Measurements from ENCODE around the gene GRID2.

The GRID2 gene

DNA sequence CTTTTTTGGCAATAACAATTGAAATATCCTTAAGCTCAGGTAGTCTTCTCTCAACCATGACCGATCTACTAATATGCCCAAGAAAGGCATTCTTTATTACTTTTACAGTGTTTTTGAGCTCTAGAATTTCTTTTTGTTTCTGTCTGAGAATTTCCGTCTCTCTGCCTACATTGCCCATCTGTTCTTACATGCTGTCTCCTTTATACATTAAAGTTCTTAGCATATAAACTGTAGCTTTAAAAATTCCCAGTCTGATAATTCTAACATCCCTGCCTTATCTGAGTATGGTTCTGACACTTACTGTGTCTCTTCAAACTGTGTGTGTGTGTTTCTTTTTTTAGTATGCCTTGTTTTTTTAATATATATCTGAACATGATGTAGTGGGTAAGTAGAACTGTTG, 658.1 kb downstream of the GRID2 start:
- Histone ChIP-seq H3K4me3 (ENCODE audit: low read depth, low read length) (no peak overlapping the region), H3K27me3 (ENCODE audit: insufficient read depth, low read depth, severe bottlenecking) (no peaks in the 10 kb centered on the region), H3K36me3 (no peaks in the 10 kb centered on the region), H3K9me3 (ENCODE audit: severe bottlenecking) (peaks cover 4% of the 10 kb centered on the region), H3K27ac (no peak overlapping the region)
- DNase-seq, result no peak
- TF ChIP-seq, protein P1, sequence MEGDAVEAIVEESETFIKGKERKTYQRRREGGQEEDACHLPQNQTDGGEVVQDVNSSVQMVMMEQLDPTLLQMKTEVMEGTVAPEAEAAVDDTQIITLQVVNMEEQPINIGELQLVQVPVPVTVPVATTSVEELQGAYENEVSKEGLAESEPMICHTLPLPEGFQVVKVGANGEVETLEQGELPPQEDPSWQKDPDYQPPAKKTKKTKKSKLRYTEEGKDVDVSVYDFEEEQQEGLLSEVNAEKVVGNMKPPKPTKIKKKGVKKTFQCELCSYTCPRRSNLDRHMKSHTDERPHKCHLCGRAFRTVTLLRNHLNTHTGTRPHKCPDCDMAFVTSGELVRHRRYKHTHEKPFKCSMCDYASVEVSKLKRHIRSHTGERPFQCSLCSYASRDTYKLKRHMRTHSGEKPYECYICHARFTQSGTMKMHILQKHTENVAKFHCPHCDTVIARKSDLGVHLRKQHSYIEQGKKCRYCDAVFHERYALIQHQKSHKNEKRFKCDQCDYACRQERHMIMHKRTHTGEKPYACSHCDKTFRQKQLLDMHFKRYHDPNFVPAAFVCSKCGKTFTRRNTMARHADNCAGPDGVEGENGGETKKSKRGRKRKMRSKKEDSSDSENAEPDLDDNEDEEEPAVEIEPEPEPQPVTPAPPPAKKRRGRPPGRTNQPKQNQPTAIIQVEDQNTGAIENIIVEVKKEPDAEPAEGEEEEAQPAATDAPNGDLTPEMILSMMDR (IDR thresholded peaks at IDR 0.05; ENCODE audit: low read depth, low read length), result no peak

DNA sequence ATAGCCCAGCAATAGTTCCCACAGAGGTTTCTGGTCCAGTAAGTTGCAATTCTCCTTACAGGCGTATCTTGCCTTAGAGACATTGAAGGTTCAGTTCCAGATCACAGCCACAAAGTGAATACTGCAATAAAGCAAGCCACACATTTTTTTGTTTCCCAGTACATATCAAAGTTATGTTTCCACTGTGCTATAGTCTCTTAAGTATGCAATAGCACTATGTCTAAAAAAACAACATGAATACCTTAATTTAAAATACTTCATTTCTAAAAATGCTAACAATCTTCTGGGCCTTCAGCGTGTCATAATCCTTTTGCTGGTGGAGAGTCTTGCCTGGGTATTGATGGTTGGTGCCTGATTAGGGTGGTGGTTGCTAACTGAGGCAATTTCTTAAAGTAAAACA, 659.1 kb downstream of the GRID2 start:
- H3K36me3 ChIP-seq, result no peaks in the 10 kb centered on the region
- TF ChIP-seq, protein P1 (IDR thresholded peaks at IDR 0.05; ENCODE audit: low read depth, low read length), result no peak
- no peak overlapping the region for H3K27ac ChIP-seq
- no peaks in the 10 kb centered on the region for H3K27me3 ChIP-seq (ENCODE audit: insufficient read depth, low read depth, severe bottlenecking)
- peaks cover 4% of the 10 kb centered on the region for H3K9me3 ChIP-seq (ENCODE audit: severe bottlenecking)
- H3K4me3 ChIP-seq (ENCODE audit: low read depth, low read length), result no peak overlapping the region
- no peak for DNase-seq

DNA sequence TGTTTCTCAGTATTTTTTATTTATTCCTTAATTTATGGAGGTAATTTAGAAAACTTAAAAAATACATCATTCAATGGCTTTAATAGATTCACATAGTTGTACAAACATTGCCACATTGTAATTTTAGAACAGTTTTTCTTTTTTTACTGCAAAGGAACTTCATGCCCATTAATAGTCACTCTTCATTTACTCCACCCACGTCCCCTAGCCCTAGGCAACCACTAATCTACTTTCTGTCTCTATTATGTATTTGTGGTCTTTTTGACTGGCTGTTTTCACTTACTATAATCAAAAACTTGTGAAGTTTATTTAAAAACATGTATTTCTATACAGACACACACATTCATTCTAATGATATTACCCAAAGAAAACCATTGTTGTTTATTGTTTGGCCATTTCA, 664.8 kb downstream of the GRID2 start:
- Histone ChIP-seq H3K27me3 (ENCODE audit: insufficient read depth, low read depth, severe bottlenecking) (no peaks in the 10 kb centered on the region), H3K36me3 (no peaks in the 10 kb centered on the region), H3K27ac (no peak overlapping the region), H3K4me3 (ENCODE audit: low read depth, low read length) (no peak overlapping the region), H3K9me3 (ENCODE audit: severe bottlenecking) (no peaks in the 10 kb centered on the region)
- no peak for DNase-seq
- TF ChIP-seq, protein P1 (IDR thresholded peaks at IDR 0.05; ENCODE audit: low read depth, low read length), result no peak

DNA sequence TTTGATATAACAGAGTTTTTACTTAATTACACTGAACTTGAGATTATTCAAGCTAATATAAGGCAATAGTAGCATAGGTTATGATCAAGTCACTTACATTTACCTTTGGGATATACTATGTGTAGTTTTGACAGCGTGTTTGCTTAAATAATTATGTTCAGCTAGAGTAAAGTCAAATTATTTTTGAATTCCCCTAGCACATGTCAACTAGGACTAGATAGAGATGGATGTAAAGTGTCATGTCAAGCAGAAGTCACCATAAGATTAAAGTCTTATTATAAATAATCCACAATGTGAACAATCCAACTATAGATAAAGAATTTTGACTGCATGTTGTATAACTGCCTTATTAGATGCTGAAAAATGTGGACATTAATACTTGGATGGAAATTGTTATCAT, 665.2 kb downstream of the GRID2 start:
- H3K27me3 ChIP-seq (ENCODE audit: insufficient read depth, low read depth, severe bottlenecking), result no peaks in the 10 kb centered on the region
- no peak overlapping the region for H3K4me3 ChIP-seq (ENCODE audit: low read depth, low read length)
- no peaks in the 10 kb centered on the region for H3K9me3 ChIP-seq (ENCODE audit: severe bottlenecking)
- no peaks in the 10 kb centered on the region for H3K36me3 ChIP-seq
- no peak for DNase-seq
- TF ChIP-seq, protein P1 (IDR thresholded peaks at IDR 0.05; ENCODE audit: low read depth, low read length), result no peak
- no peak overlapping the region for H3K27ac ChIP-seq

DNA sequence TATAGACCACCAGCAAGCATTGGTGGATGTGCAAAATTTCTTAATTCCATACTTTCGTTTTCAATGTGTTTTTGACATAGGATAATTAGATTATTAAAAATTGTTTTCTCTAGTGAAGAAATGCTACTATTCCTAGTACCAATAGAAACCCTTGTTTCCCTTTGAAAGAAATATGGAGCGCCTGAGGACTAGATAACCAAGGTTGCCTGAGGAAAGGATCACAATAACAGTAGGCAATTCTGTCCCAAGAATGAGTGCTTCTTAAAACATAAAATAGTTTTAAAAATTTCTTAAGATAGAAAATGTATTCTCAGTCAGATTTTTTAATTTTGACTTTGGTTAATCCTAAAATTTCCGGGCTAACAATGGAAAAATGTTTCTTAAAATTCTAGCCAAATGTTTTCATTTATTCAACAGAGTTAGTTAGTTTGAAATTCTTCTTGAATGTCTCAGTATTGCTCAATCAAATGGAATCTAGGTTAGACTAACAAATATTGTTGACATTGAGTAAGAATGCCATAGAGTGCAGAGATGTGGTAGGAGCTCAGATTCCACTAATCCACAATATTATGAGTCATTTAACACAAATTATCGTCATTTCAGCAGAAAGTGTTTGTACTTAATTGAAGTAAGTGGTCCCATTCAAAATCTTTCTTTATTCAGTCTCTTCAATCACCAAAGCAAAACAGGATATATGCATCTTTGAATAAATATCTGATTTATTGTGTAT, 666.0 kb downstream of the GRID2 start:
- no peaks in the 10 kb centered on the region for H3K9me3 ChIP-seq (ENCODE audit: severe bottlenecking)
- H3K4me3 ChIP-seq (ENCODE audit: low read depth, low read length), result no peak overlapping the region
- H3K36me3 ChIP-seq, result no peaks in the 10 kb centered on the region
- TF ChIP-seq, protein P1 (IDR thresholded peaks at IDR 0.05; ENCODE audit: low read depth, low read length), result no peak
- DNase-seq, result no peak
- no peaks in the 10 kb centered on the region for H3K27me3 ChIP-seq (ENCODE audit: insufficient read depth, low read depth, severe bottlenecking)
- H3K27ac ChIP-seq, result no peak overlapping the region

DNA sequence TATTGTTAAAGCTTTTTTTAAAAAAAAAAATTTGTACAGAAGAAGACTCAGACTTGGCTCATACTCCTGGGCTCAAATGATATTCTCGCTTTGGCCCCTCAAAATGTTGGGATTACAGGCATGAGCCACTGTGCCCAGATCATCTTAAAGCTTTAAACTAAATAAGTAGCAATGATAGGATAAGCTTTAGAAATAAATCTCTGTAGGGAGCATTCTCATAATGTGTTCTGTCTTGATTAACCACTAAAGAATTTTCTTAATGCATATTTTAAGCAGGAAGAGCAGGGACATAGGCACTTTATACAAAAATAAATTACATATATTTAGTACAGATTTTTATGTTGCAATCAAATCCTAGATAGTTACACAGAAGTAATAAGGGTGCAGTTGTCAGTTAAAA, 667.2 kb downstream of the GRID2 start:
- DNase-seq, result no peak
- H3K27me3 ChIP-seq (ENCODE audit: insufficient read depth, low read depth, severe bottlenecking), result no peaks in the 10 kb centered on the region
- H3K36me3 ChIP-seq, result no peaks in the 10 kb centered on the region
- H3K27ac ChIP-seq, result no peak overlapping the region
- H3K9me3 ChIP-seq (ENCODE audit: severe bottlenecking), result no peaks in the 10 kb centered on the region
- TF ChIP-seq, protein P1 (IDR thresholded peaks at IDR 0.05; ENCODE audit: low read depth, low read length), result no peak
- H3K4me3 ChIP-seq (ENCODE audit: low read depth, low read length), result no peak overlapping the region

Measured in WERI-Rb-1 (cell line).